GM12892 (cell line): ENCODE data around the gene SMIM13.

Source experiments
- DNase-seq: peaks from one replicate; pipeline ENCODE4 v3.0.0; 2011; ENCODE audit not compliant: insufficient read length
- FAIRE-seq: peaks from 2 replicates; lab custom pipeline; 2011; peaks lifted over from hg19 to GRCh38; lab: Jason Lieb, UNC
- POLR2A ChIP-seq: IDR thresholded peaks from 2 replicates; pipeline ENCODE4 v1.6.1; 2011; ENCODE audit warnings: low read depth, low read length, control low read depth
- POLR2AphosphoS5 ChIP-seq: IDR thresholded peaks from 2 replicates; pipeline ENCODE4 v1.6.1; 2011; ENCODE audit warnings: low read depth, low read length, control low read depth
- TAF1 ChIP-seq: IDR thresholded peaks from 2 replicates; pipeline ENCODE4 v1.6.1; 2011; ENCODE audit warnings: low read depth, mild to moderate bottlenecking, control low read depth, low read length, borderline replicate concordance

Gene SMIM13

GRCh38 chr6:11146117-11146826 lies 52.6 kb downstream of the SMIM13 start:
- DNase-seq = no peak
- no peak for FAIRE-seq
- no peak for TF ChIP-seq TAF1
- no peak for TF ChIP-seq POLR2A
- TF ChIP-seq POLR2AphosphoS5 = no peak

- DNase-seq = no peak
- TF ChIP-seq POLR2AphosphoS5 = no peak
- FAIRE-seq = no peak
These were observed 55.9 kb downstream of the SMIM13 start for GRCh38 chr6:11149551-11149950.

GRCh38 chr6:11151488-11151887 lies 57.9 kb downstream of the SMIM13 start:
- FAIRE-seq = no peak
- DNase-seq = no peak
- no peak for TF ChIP-seq TAF1
- TF ChIP-seq POLR2AphosphoS5 = no peak
- no peak for TF ChIP-seq POLR2A

DNA sequence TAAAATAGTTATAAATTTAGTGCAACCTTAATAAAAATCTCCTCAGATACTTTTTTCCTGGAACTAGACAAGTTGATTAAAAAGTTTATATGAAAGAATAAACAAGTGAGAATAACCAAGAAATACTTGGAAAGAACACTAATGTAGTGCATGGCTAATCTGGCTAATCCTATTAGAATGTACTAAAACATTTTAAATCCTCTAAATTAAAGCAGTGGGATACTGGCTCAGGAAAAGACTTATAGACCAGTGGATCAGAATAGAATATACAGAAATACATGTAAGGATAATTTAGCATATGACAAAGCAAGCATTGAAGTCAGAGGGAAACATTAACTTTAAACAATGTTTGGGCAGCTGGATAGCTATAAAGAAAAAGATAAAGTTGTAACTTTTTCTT lies 58.9 kb downstream of the SMIM13 start:
- TF ChIP-seq POLR2A (no peak), POLR2AphosphoS5 (no peak), TAF1 (no peak)
- FAIRE-seq = no peak
- no peak for DNase-seq

GRCh38 chr6:11153447-11153846 lies 59.8 kb downstream of the SMIM13 start:
- FAIRE-seq (no peak), DNase-seq (no peak)
- TF ChIP-seq POLR2AphosphoS5 = no peak
- TF ChIP-seq TAF1 = no peak
- TF ChIP-seq POLR2A = no peak

DNA sequence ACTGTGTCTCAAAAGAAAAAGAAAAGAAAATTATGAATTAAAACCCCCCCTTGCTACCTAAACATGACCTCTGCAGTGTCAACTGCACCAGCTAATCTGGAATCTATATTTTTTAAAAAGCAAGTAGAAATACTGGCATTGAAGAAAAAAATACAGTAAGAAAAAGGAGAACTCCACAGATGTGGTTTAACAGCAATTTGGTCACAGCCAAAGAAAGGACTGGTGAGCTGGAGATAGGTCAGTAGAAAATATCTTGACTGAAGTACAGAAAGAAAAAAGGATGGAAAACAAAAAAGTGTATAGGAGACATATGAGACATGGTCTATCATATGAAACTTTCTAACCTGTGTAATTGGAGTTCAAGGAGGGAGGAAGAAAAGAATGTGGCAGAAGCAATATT lies 62.0 kb downstream of the SMIM13 start:
- DNase-seq (no peak), FAIRE-seq (no peak)

DNA sequence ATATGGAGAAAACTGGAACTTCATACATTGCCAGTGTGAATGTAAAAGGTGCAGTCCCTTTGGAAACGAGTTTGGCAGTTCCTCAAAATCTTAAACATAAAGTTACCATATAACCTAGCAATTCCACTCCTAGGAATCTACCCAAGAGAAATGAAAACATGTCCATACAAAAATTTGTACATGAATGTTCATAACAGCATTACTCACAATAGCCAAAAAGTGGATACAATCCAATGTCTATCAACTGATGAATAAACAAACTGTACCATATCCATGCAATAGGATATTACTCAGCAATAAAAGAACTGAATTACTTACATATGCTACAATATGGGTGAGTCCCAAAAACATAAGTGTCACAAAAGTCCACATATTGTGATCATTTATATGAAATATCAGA lies 66.6 kb downstream of the SMIM13 start:
- no peak for DNase-seq
- FAIRE-seq = no peak
- TF ChIP-seq TAF1 (no peak), POLR2AphosphoS5 (no peak), POLR2A (no peak)

More for the DNA sequence above, 62.0 kb downstream of the SMIM13 start:
- no peak for TF ChIP-seq POLR2AphosphoS5
- TF ChIP-seq TAF1 = no peak
- TF ChIP-seq POLR2A = no peak

GRCh38 chr6:11161031-11161956 lies 67.7 kb downstream of the SMIM13 start:
- DNase-seq (no peak), FAIRE-seq (no peak)
- TF ChIP-seq TAF1 = no peak
- TF ChIP-seq POLR2AphosphoS5 = no peak
- TF ChIP-seq POLR2A = no peak

GRCh38 chr6:11162262-11162661 lies 68.6 kb downstream of the SMIM13 start:
- FAIRE-seq = no peak
- DNase-seq = no peak
- TF ChIP-seq POLR2A (no peak), TAF1 (no peak), POLR2AphosphoS5 (no peak)

GRCh38 chr6:11163932-11164331 lies 70.3 kb downstream of the SMIM13 start:
- FAIRE-seq (no peak), DNase-seq (no peak)
- TF ChIP-seq POLR2AphosphoS5 (no peak), POLR2A (no peak)

- FAIRE-seq (no peak), DNase-seq (no peak)
These were observed 71.3 kb downstream of the SMIM13 start for GRCh38 chr6:11164717-11165646.

More at GRCh38 chr6:11164717-11165646, 71.3 kb downstream of the SMIM13 start:
- TF ChIP-seq POLR2A (no peak), POLR2AphosphoS5 (no peak), TAF1 (no peak)
